ENCODE results near the gene SLMAP. TPM values are rescaled to one million over a fixed set of nuclear protein-coding genes. Genes with fewer than 3 reads are reported as not detected.
"Not testable (repeated sequence)": the region's sequence is repeated elsewhere in the genome, so short reads cannot be mapped to it uniquely, and the experiment has no call there.

SLMAP gene
- total RNA-seq, 5 donors from 2014 or later (not counting 1 experiment from before 2014, with no cell fraction given): 57.4 to 78.8 (median 72.3) TPM

- Mint-ChIP-seq H3K27me3 (no peaks in the 10 kb centered on the region), H3K9me3 (no peaks in the 10 kb centered on the region), H3K4me3 (no peak overlapping the region), H3K27ac (no peak overlapping the region), H3K36me3 (peaks cover 50% of the 10 kb centered on the region), H3K4me1 (no peaks in the 10 kb centered on the region)
- WGBS (ENCODE audit: insufficient coverage): no CpG with 5 or more reads among the region's 1 CpG
- H3K9me3 ChIP-seq: no peaks in the 10 kb centered on the region
- POLR2A ChIA-PET: interaction anchor here in 1 of 2 donors (0.6 kb wide), 1 partner anchor 20 kb away, joined by 3 read pairs; no protein-coding TSS in a partner anchor
- CTCF ChIA-PET: interaction anchor here (0.6 to 0.7 kb wide), 3 partner anchors 66 to 1376 kb away, joined by 3 read pairs; no protein-coding TSS in a partner anchor
- H3K36me3 ChIP-seq (ENCODE audit: control insufficient read depth in 2 of 2, extremely low read depth in 1 of 2, insufficient read depth in 1 of 2, low read length in 1 of 2): peaks cover 4 to 30% of the 10 kb centered on the region in 2 donors
- DNase-seq (no peak), ATAC-seq (replicated peaks in 1 of 4) (no peak)
- no peaks in the 10 kb centered on the region for H3K27me3 ChIP-seq (replicated peaks in 1 of 2; ENCODE audit: control insufficient read depth in 2 of 2, extremely low read depth in 1 of 2, insufficient read depth in 2 of 2, low read length in 1 of 2)
- H3K4me1 ChIP-seq (ENCODE audit: control insufficient read depth in 1 of 2, extremely low read depth in 1 of 2, insufficient read depth in 2 of 2, low read length in 2 of 2): no peaks in the 10 kb centered on the region
- no peak overlapping the region for H3K27ac ChIP-seq (ENCODE audit: low read length)
- no peak overlapping the region for H3K4me3 ChIP-seq (ENCODE audit: control insufficient read depth in 1 of 2, extremely low read depth in 1 of 2, low read length in 1 of 2)
Measured at GRCh38 chr3:57864853-57865252, 108.7 kb downstream of the SLMAP start.

GRCh38 chr3:57869110-57869509 lies 113.0 kb downstream of the SLMAP start:
- H3K27ac Mint-ChIP-seq; POLR2A ChIA-PET; H3K4me1 ChIP-seq (ENCODE audit: control insufficient read depth in 1 of 2, extremely low read depth in 1 of 2, insufficient read depth in 2 of 2, low read length in 2 of 2); H3K9me3 Mint-ChIP-seq; H3K9me3 ChIP-seq; ATAC-seq (replicated peaks in 1 of 4); H3K4me3 Mint-ChIP-seq; DNase-seq; H3K4me3 ChIP-seq (ENCODE audit: control insufficient read depth in 1 of 2, extremely low read depth in 1 of 2, low read length in 1 of 2); H3K4me1 Mint-ChIP-seq; H3K27me3 ChIP-seq (replicated peaks in 1 of 2; ENCODE audit: control insufficient read depth in 2 of 2, extremely low read depth in 1 of 2, insufficient read depth in 2 of 2, low read length in 1 of 2); H3K27me3 Mint-ChIP-seq; H3K27ac ChIP-seq (ENCODE audit: low read length): not testable (repeated sequence)
- no CpG with 5 or more reads among the region's 1 CpG for WGBS (ENCODE audit: insufficient coverage)
- peaks cover 46% of the 10 kb centered on the region for H3K36me3 Mint-ChIP-seq
- CTCF ChIA-PET: interaction anchor here in 1 of 2 donors (0.9 kb wide), 1 partner anchor 13 kb away, joined by 3 read pairs; no protein-coding TSS in a partner anchor
- peaks cover 4 to 27% of the 10 kb centered on the region in 2 donors for H3K36me3 ChIP-seq (ENCODE audit: control insufficient read depth in 2 of 2, extremely low read depth in 1 of 2, insufficient read depth in 1 of 2, low read length in 1 of 2)

- H3K4me3 Mint-ChIP-seq: no peak overlapping the region
- Histone ChIP-seq H3K27ac (ENCODE audit: low read length) (no peak overlapping the region), H3K27me3 (replicated peaks in 1 of 2; ENCODE audit: control insufficient read depth in 2 of 2, extremely low read depth in 1 of 2, insufficient read depth in 2 of 2, low read length in 1 of 2) (no peaks in the 10 kb centered on the region), H3K4me1 (ENCODE audit: control insufficient read depth in 1 of 2, extremely low read depth in 1 of 2, insufficient read depth in 2 of 2, low read length in 2 of 2) (no peaks in the 10 kb centered on the region), H3K4me3 (ENCODE audit: control insufficient read depth in 1 of 2, extremely low read depth in 1 of 2, low read length in 1 of 2) (no peak overlapping the region), H3K36me3 (ENCODE audit: control insufficient read depth in 2 of 2, extremely low read depth in 1 of 2, insufficient read depth in 1 of 2, low read length in 1 of 2) (peaks cover 0 to 17% of the 10 kb centered on the region in 2 donors), H3K9me3 (no peaks in the 10 kb centered on the region)
- no peak overlapping the region for H3K27ac Mint-ChIP-seq
- no peaks in the 10 kb centered on the region for H3K9me3 Mint-ChIP-seq
- DNase-seq (no peak), ATAC-seq (replicated peaks in 1 of 4) (no peak)
- WGBS (ENCODE audit: insufficient coverage): 100% methylated on average over 2 of the region's 4 CpGs
- H3K27me3 Mint-ChIP-seq: no peaks in the 10 kb centered on the region
- peaks cover 30% of the 10 kb centered on the region for H3K36me3 Mint-ChIP-seq
- CTCF ChIA-PET: no interaction called here
- H3K4me1 Mint-ChIP-seq: no peaks in the 10 kb centered on the region
- POLR2A ChIA-PET: interaction anchor here in 1 of 2 donors (0.6 kb wide), 1 partner anchor 875 kb away, joined by 3 read pairs; no protein-coding TSS in a partner anchor
Measured at GRCh38 chr3:57872606-57873005, 116.5 kb downstream of the SLMAP start.

- H3K27ac Mint-ChIP-seq: no peak overlapping the region
- no peaks in the 10 kb centered on the region for H3K4me1 Mint-ChIP-seq
- Histone ChIP-seq H3K4me1 (ENCODE audit: control insufficient read depth in 1 of 2, extremely low read depth in 1 of 2, insufficient read depth in 2 of 2, low read length in 2 of 2) (no peaks in the 10 kb centered on the region), H3K9me3 (no peaks in the 10 kb centered on the region), H3K4me3 (ENCODE audit: control insufficient read depth in 1 of 2, extremely low read depth in 1 of 2, low read length in 1 of 2) (no peak overlapping the region), H3K27ac (ENCODE audit: low read length) (no peak overlapping the region), H3K27me3 (replicated peaks in 1 of 2; ENCODE audit: control insufficient read depth in 2 of 2, extremely low read depth in 1 of 2, insufficient read depth in 2 of 2, low read length in 1 of 2) (no peaks in the 10 kb centered on the region), H3K36me3 (ENCODE audit: control insufficient read depth in 2 of 2, extremely low read depth in 1 of 2, insufficient read depth in 1 of 2, low read length in 1 of 2) (peaks cover 0 to 14% of the 10 kb centered on the region in 2 donors)
- POLR2A ChIA-PET: no interaction called here
- DNase-seq: no peak
- H3K27me3 Mint-ChIP-seq: no peaks in the 10 kb centered on the region
- CTCF ChIA-PET: interaction anchor here in 1 of 2 donors (0.8 kb wide), 1 partner anchor 639 kb away, joined by 3 read pairs; no protein-coding TSS in a partner anchor
- H3K36me3 Mint-ChIP-seq: peaks cover 30% of the 10 kb centered on the region
- no peaks in the 10 kb centered on the region for H3K9me3 Mint-ChIP-seq
- no CpG with 5 or more reads among the region's 3 CpGs for WGBS (ENCODE audit: insufficient coverage)
- no peak for ATAC-seq (replicated peaks in 1 of 4)
- H3K4me3 Mint-ChIP-seq: no peak overlapping the region
Measured at GRCh38 chr3:57876632-57877031, 120.5 kb downstream of the SLMAP start.

GRCh38 chr3:57877116-57877515 lies 121.0 kb downstream of the SLMAP start:
- Histone ChIP-seq H3K27me3 (replicated peaks in 1 of 2; ENCODE audit: control insufficient read depth in 2 of 2, extremely low read depth in 1 of 2, insufficient read depth in 2 of 2, low read length in 1 of 2) (no peaks in the 10 kb centered on the region), H3K36me3 (ENCODE audit: control insufficient read depth in 2 of 2, extremely low read depth in 1 of 2, insufficient read depth in 1 of 2, low read length in 1 of 2) (peaks cover 0 to 10% of the 10 kb centered on the region in 2 donors), H3K27ac (ENCODE audit: low read length) (no peak overlapping the region), H3K4me3 (ENCODE audit: control insufficient read depth in 1 of 2, extremely low read depth in 1 of 2, low read length in 1 of 2) (no peak overlapping the region), H3K4me1 (ENCODE audit: control insufficient read depth in 1 of 2, extremely low read depth in 1 of 2, insufficient read depth in 2 of 2, low read length in 2 of 2) (no peaks in the 10 kb centered on the region), H3K9me3 (no peaks in the 10 kb centered on the region)
- Mint-ChIP-seq H3K9me3 (no peaks in the 10 kb centered on the region), H3K27ac (no peak overlapping the region), H3K36me3 (peaks cover 29% of the 10 kb centered on the region), H3K27me3 (no peaks in the 10 kb centered on the region), H3K4me1 (no peaks in the 10 kb centered on the region), H3K4me3 (no peak overlapping the region)
- ChIA-PET CTCF (no interaction called here), POLR2A (no interaction called here)
- DNase-seq: no peak
- ATAC-seq (replicated peaks in 1 of 4): no peak
- no CpG with 5 or more reads among the region's 2 CpGs for WGBS (ENCODE audit: insufficient coverage)

- POLR2A ChIA-PET; H3K9me3 ChIP-seq; H3K27ac Mint-ChIP-seq; CTCF ChIA-PET; ATAC-seq (replicated peaks in 1 of 4); H3K27me3 ChIP-seq (replicated peaks in 1 of 2; ENCODE audit: control insufficient read depth in 2 of 2, extremely low read depth in 1 of 2, insufficient read depth in 2 of 2, low read length in 1 of 2); H3K9me3 Mint-ChIP-seq; H3K27me3 Mint-ChIP-seq; H3K27ac ChIP-seq (ENCODE audit: low read length); H3K4me1 Mint-ChIP-seq; DNase-seq; H3K4me3 Mint-ChIP-seq; H3K36me3 ChIP-seq (ENCODE audit: control insufficient read depth in 2 of 2, extremely low read depth in 1 of 2, insufficient read depth in 1 of 2, low read length in 1 of 2); H3K4me3 ChIP-seq (ENCODE audit: control insufficient read depth in 1 of 2, extremely low read depth in 1 of 2, low read length in 1 of 2); H3K4me1 ChIP-seq (ENCODE audit: control insufficient read depth in 1 of 2, extremely low read depth in 1 of 2, insufficient read depth in 2 of 2, low read length in 2 of 2): not testable (repeated sequence)
- WGBS (ENCODE audit: insufficient coverage): 96% methylated on average over 4 of the region's 5 CpGs
- peaks cover 38% of the 10 kb centered on the region for H3K36me3 Mint-ChIP-seq
Measured at GRCh38 chr3:57884436-57884835, 128.3 kb downstream of the SLMAP start.

- H3K4me3 Mint-ChIP-seq: no peak overlapping the region
- no peak overlapping the region for H3K27ac ChIP-seq (ENCODE audit: low read length)
- H3K27ac Mint-ChIP-seq: no peak overlapping the region
- H3K36me3 Mint-ChIP-seq: peaks cover 28% of the 10 kb centered on the region
- H3K4me1 Mint-ChIP-seq: no peaks in the 10 kb centered on the region
- H3K27me3 ChIP-seq (replicated peaks in 1 of 2; ENCODE audit: control insufficient read depth in 2 of 2, extremely low read depth in 1 of 2, insufficient read depth in 2 of 2, low read length in 1 of 2): no peaks in the 10 kb centered on the region
- no peaks in the 10 kb centered on the region for H3K27me3 Mint-ChIP-seq
- 90% methylated on average over 2 of the region's 6 CpGs for WGBS (ENCODE audit: insufficient coverage)
- POLR2A ChIA-PET: no interaction called here
- no peaks in the 10 kb centered on the region for H3K9me3 ChIP-seq
- peaks cover 0 to 4% of the 10 kb centered on the region in 2 donors for H3K36me3 ChIP-seq (ENCODE audit: control insufficient read depth in 2 of 2, extremely low read depth in 1 of 2, insufficient read depth in 1 of 2, low read length in 1 of 2)
- H3K4me1 ChIP-seq (ENCODE audit: control insufficient read depth in 1 of 2, extremely low read depth in 1 of 2, insufficient read depth in 2 of 2, low read length in 2 of 2): no peaks in the 10 kb centered on the region
- no peak overlapping the region for H3K4me3 ChIP-seq (ENCODE audit: control insufficient read depth in 1 of 2, extremely low read depth in 1 of 2, low read length in 1 of 2)
- CTCF ChIA-PET: no interaction called here
- H3K9me3 Mint-ChIP-seq: no peaks in the 10 kb centered on the region
- DNase-seq: no peak
- ATAC-seq (replicated peaks in 1 of 4): no peak
Measured at GRCh38 chr3:57889807-57890206, 133.7 kb downstream of the SLMAP start.

Data from T-cell (primary cell).